Stimulated activated CD4-positive, alpha-beta T cell treated with anti-CD3 and anti-CD28 coated beads, Interleukin-15, amount 100 ng/mL, for 24 hours (primary cell): Measurements from ENCODE around the gene ACO1.
"Not testable (repeated sequence)": the region's sequence is repeated elsewhere in the genome, so short reads cannot be mapped to it uniquely, and the experiment has no call there.

Experiments used
- DNase-seq: peaks from one replicate; pipeline ENCODE4 v3.0.0-alpha.2; 2020

ACO1 gene

GRCh38 chr9:32384364-32385151 lies at the start of gene ACO1:
Gene ACO1 (plus strand): TSS chr9:32384643. CDS start chr9:32405507, 20,864 bp downstream.
- DNase-seq: peak; percentile 90

GRCh38 chr9:32334916-32335895 lies 49.2 kb upstream of the ACO1 start:
- DNase-seq: no peak

GRCh38 chr9:32339424-32339823 lies 45.0 kb upstream of the ACO1 start:
- no peak for DNase-seq

GRCh38 chr9:32340361-32340760 lies 44.1 kb upstream of the ACO1 start:
- no peak for DNase-seq

- no peak for DNase-seq
These were observed 39.8 kb upstream of the ACO1 start for GRCh38 chr9:32344551-32345182.

GRCh38 chr9:32345243-32345642 lies 39.2 kb upstream of the ACO1 start:
- no peak for DNase-seq

- no peak for DNase-seq
These were observed 36.9 kb upstream of the ACO1 start for GRCh38 chr9:32347571-32347970.

- no peak for DNase-seq
These were observed 36.2 kb upstream of the ACO1 start for GRCh38 chr9:32348106-32348695.

- no peak for DNase-seq
These were observed 35.4 kb upstream of the ACO1 start for GRCh38 chr9:32349013-32349412.

GRCh38 chr9:32350682-32351081 lies 33.8 kb upstream of the ACO1 start:
- DNase-seq: no peak

GRCh38 chr9:32351845-32352244 lies 32.6 kb upstream of the ACO1 start:
- DNase-seq: no peak

- DNase-seq: not testable (repeated sequence)
These were observed 31.0 kb upstream of the ACO1 start for GRCh38 chr9:32353476-32353875.

GRCh38 chr9:32359452-32359851 lies 25.0 kb upstream of the ACO1 start:
- DNase-seq: no peak

GRCh38 chr9:32360983-32361673 lies 23.3 kb upstream of the ACO1 start:
- no peak for DNase-seq

GRCh38 chr9:32371279-32371678 lies 13.2 kb upstream of the ACO1 start:
- no peak for DNase-seq

- no peak for DNase-seq
These were observed 12.8 kb upstream of the ACO1 start for GRCh38 chr9:32371679-32372078.

- DNase-seq: no peak
These were observed 8.2 kb upstream of the ACO1 start for GRCh38 chr9:32376285-32376684.

GRCh38 chr9:32378496-32378895 lies 5.9 kb upstream of the ACO1 start:
- peak; percentile 14 for DNase-seq

GRCh38 chr9:32378993-32379729 lies 5.3 kb upstream of the ACO1 start:
- peak; percentile 44 for DNase-seq

- no peak for DNase-seq
These were observed 3.5 kb upstream of the ACO1 start for GRCh38 chr9:32380944-32381343.

GRCh38 chr9:32382565-32383320 lies 1.7 kb upstream of the ACO1 start:
- no peak for DNase-seq
